Stimulated activated CD8-positive, alpha-beta memory T cell treated with anti-CD3 and anti-CD28 coated beads, Interleukin-4, amount 100 ng/mL, for 4 hours (primary cell): Measurements from ENCODE around the gene NADK.
"Not testable (repeated sequence)": the region's sequence is repeated elsewhere in the genome, so short reads cannot be mapped to it uniquely, and the experiment has no call there.

Experiments
- DNase-seq, 2 donors: peaks; one replicate each; pipeline ENCODE4 v3.0.0-alpha.2; 2020; ENCODE audit warnings: low read depth in 2 of 2, low spot score in 1 of 2

The NADK gene

GRCh38 chr1:1764876-1765470 is 13.3 kb downstream of the NADK start:
- no peak for DNase-seq

GRCh38 chr1:1763657-1764621 is 14.3 kb downstream of the NADK start:
- no peak for DNase-seq

- no peak for DNase-seq
These were observed 16.5 kb downstream of the NADK start for GRCh38 chr1:1761504-1762376.

- no peak for DNase-seq
These were observed 17.6 kb downstream of the NADK start for GRCh38 chr1:1760715-1761114.

- no peak for DNase-seq
These were observed 18.0 kb downstream of the NADK start for GRCh38 chr1:1760345-1760650.

- no peak for DNase-seq
These were observed 18.6 kb downstream of the NADK start for GRCh38 chr1:1759456-1760344.

- no peak for DNase-seq
These were observed 19.4 kb downstream of the NADK start for GRCh38 chr1:1758692-1759455.

GRCh38 chr1:1758059-1758621 is 20.1 kb downstream of the NADK start:
- no peak for DNase-seq

GRCh38 chr1:1757422-1758058 is 20.7 kb downstream of the NADK start:
- DNase-seq = no peak

GRCh38 chr1:1756661-1757421 is 21.4 kb downstream of the NADK start:
- no peak for DNase-seq

GRCh38 chr1:1755852-1756251 is 22.4 kb downstream of the NADK start:
- DNase-seq = no peak

- DNase-seq = no peak
These were observed 22.8 kb downstream of the NADK start for GRCh38 chr1:1755426-1755825.

- no peak for DNase-seq
These were observed 24.0 kb downstream of the NADK start for GRCh38 chr1:1754051-1754815.

GRCh38 chr1:1753607-1754005 is 24.7 kb downstream of the NADK start:
- no peak for DNase-seq

- DNase-seq = no peak
These were observed 25.3 kb downstream of the NADK start for GRCh38 chr1:1752636-1753606.

GRCh38 chr1:1752190-1752589 is 26.1 kb downstream of the NADK start:
- DNase-seq = no peak

GRCh38 chr1:1749941-1750340 is 28.3 kb downstream of the NADK start:
- not testable (repeated sequence) for DNase-seq
